ENCODE measurements around the gene CRAT. TPM values are rescaled to one million over a fixed set of nuclear protein-coding genes. Genes with fewer than 3 reads are reported as not detected.
A peak's percentile ranks its signal among the peaks of the same experiment; 100 is the strongest.

The CRAT gene
- total RNA-seq, 3 donors from 2014 or later, result 62.0 to 86.5 (median 71.2) TPM

DNA sequence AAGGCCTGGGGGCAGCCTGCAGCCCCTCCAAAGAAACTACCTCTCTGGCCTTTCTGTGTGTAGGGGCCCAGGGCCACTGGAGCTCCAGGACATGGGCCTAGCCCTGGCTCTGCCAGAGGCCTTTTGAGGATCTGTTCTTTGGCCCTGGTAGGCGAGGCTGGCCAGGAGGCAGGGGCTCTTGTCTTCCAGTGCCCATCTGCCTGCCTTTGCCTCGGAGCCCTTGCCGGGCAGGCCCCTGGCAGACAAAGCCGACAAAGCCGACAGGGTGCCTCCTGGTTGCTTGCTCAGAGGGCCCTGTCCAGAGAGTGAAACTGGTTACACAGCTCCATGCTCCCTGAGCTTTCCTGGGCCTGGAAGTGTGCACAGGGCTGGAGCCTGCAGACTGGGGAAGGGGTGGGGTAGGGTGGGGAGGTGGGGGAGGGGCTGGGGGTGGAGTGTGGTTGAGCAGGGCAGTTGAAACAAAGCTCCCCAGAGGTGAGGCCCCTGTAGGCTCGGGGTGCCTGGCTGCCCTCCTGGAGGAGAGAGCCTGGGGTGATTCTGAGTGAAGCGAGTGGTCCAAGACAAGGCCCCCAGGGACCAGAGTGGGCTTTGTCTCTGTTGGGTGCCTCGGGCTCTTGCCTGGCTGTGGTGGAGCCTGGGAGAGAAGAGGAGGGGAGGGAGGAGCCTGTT lies 29.9 kb upstream of the CRAT start:
- Histone ChIP-seq H3K4me3 (no peak overlapping the region), H3K4me1 (ENCODE audit: low read depth) (peaks cover 48% of the 10 kb centered on the region), H3K36me3 (ENCODE audit: low read depth) (no peaks in the 10 kb centered on the region), H3K9me3 (no peaks in the 10 kb centered on the region)
- intact Hi-C loops (cut with DNase I, micrococcal nuclease), result no loop called here
- TF ChIP-seq, protein P1, sequence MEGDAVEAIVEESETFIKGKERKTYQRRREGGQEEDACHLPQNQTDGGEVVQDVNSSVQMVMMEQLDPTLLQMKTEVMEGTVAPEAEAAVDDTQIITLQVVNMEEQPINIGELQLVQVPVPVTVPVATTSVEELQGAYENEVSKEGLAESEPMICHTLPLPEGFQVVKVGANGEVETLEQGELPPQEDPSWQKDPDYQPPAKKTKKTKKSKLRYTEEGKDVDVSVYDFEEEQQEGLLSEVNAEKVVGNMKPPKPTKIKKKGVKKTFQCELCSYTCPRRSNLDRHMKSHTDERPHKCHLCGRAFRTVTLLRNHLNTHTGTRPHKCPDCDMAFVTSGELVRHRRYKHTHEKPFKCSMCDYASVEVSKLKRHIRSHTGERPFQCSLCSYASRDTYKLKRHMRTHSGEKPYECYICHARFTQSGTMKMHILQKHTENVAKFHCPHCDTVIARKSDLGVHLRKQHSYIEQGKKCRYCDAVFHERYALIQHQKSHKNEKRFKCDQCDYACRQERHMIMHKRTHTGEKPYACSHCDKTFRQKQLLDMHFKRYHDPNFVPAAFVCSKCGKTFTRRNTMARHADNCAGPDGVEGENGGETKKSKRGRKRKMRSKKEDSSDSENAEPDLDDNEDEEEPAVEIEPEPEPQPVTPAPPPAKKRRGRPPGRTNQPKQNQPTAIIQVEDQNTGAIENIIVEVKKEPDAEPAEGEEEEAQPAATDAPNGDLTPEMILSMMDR (IDR thresholded peaks at IDR 0.05), result no peak
- ATAC-seq (peak; percentile 53), DNase-seq (peak; percentile 63 to 73 (median 73))

DNA sequence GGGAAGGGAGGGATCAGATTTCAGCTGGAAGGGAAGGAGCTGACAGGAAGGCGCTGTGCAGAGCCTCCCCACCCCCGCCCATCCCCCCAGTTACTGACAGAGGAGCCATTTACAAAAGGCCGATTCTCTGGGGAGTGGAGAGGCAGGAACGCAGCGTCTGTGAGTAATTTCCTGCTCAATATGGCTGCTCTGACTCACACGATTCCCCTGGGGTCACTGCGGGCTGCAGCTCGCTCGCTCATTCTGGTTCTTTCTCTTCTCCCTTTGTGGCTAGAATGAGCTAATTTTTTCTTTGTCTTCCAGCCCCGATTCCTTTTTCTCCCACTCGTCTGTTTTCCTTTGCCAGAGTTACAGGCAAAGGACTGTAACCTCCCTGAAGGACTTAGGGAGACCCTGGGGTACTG lies 29.4 kb upstream of the CRAT start:
- TF ChIP-seq, protein P1 (IDR thresholded peaks at IDR 0.05), result no peak
- ATAC-seq, result peak; percentile 85
- H3K4me1 ChIP-seq (ENCODE audit: low read depth), result peaks cover 43% of the 10 kb centered on the region
- no peaks in the 10 kb centered on the region for H3K36me3 ChIP-seq (ENCODE audit: low read depth)
- intact Hi-C loops (cut with DNase I, micrococcal nuclease), result loop anchor here (5.0 to 10.0 kb wide), 3 partner anchors 115 to 635 kb away; no protein-coding TSS in a partner anchor
- H3K4me3 ChIP-seq, result no peak overlapping the region
- no peaks in the 10 kb centered on the region for H3K9me3 ChIP-seq
- peak; percentile 79 to 89 (median 89) for DNase-seq

DNA sequence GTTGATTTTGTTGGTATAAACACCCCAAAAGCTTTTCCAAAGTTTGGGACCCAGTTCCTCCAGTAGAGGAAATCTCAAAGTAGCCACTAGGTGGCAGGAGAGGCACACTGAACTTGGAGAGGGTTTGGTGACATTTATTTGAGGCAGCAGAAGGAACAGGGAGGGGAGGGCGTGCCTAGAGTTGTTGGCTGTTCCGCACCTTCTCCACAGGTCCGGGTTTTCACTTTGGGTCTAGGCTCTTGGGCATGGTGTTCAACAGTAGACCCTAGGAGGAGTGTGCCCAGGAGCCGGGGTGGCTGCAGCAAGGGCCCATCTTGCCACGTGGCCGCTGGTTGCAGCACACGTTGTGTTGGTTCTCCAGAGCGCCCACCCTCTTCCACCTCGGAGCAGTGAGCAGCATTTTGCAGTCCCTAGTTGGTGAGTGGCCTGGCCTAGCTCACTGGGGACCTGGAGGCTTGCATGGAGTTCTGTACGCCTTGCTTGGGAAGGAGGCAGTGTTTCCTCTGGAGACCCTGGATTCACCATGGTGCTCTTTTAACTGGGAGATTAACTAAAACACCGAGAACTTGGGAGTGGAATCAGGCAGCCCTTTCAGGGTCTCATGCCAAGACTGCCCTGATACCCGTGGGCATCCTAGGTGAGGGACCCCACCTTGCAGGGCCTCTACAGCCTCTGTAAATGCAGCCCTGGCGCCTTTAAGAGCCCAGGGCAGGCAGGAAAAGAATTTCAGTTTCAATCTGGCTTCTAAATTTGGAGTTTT lies 28.8 kb upstream of the CRAT start:
- no peaks in the 10 kb centered on the region for H3K9me3 ChIP-seq
- DNase-seq (peak; percentile 71 to 93 (median 72)), ATAC-seq (peak; percentile 78)
- H3K36me3 ChIP-seq (ENCODE audit: low read depth), result no peaks in the 10 kb centered on the region
- no peak overlapping the region for H3K4me3 ChIP-seq
- intact Hi-C loops (cut with DNase I, micrococcal nuclease), result loop anchor here (5.0 to 10.0 kb wide), 3 partner anchors 115 to 635 kb away; no protein-coding TSS in a partner anchor
- TF ChIP-seq, protein P1 (IDR thresholded peaks at IDR 0.05), result peak; percentile 68
- peaks cover 43% of the 10 kb centered on the region for H3K4me1 ChIP-seq (ENCODE audit: low read depth)

DNA sequence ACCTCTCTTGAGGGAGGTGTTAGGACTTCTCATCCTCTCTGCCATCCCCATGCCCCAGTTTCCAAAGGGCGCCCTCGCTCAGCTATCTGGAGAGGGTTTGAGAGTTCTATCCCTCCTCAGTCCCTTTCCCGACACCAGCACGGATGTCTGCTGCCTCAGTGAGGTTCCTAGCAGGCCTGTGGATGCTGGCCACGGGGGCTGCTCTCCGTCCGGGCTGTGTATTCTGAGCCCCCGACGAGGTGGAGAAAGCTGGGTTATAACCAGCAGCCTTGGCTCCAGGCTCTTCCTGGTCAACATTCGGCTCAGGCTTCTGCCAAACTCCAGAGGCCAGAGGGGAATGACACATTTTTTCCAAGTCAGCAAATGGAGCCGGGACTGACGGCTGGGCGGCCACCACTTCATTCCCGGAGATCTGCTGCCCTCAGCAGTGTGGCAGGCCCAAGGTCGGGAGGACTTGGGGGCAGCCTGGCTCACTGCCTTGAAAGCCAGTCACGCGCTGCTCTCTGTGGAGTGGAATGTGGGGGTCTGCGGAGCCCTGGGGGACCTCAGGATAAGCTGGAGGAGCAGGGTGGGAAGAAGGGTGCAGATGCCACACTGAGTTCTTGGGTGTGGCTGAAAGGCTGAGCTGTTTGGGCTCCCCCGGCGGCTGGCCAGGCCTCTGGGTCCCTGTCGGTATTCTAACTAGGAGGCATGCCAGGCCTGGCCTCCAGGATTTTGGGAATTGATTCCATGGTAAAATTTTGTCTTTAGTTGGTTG lies 28.1 kb upstream of the CRAT start:
- TF ChIP-seq, protein P1 (IDR thresholded peaks at IDR 0.05), result no peak
- no peak for ATAC-seq
- H3K9me3 ChIP-seq, result no peaks in the 10 kb centered on the region
- H3K4me3 ChIP-seq, result no peak overlapping the region
- intact Hi-C loops (cut with DNase I, micrococcal nuclease), result loop anchor here (5.0 to 10.0 kb wide), 3 partner anchors 116 to 636 kb away; no protein-coding TSS in a partner anchor
- DNase-seq, result peak in 2 of 3 donors; percentile 51 to 73
- H3K4me1 ChIP-seq (ENCODE audit: low read depth), result peaks cover 39% of the 10 kb centered on the region
- no peaks in the 10 kb centered on the region for H3K36me3 ChIP-seq (ENCODE audit: low read depth)

DNA sequence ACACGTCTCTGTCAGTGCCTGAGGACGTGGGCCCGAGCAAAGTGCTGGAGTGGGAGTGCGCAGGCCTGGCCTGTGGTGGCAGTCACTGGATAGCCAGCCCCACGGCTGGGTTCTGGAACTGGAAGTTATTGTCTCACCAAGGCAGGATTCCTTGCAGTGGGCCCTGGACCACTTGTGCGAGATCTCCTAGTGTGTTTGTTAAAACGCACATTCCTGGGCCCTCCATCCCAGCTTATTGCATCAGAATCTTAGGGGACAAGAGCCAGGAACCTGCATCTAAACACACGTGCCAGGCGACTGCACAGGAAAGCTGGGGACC lies 27.5 kb upstream of the CRAT start:
- TF ChIP-seq, protein P1 (IDR thresholded peaks at IDR 0.05), result no peak
- Histone ChIP-seq H3K36me3 (ENCODE audit: low read depth) (no peaks in the 10 kb centered on the region), H3K9me3 (no peaks in the 10 kb centered on the region), H3K4me1 (ENCODE audit: low read depth) (peaks cover 33% of the 10 kb centered on the region), H3K4me3 (no peak overlapping the region)
- intact Hi-C loops (cut with DNase I, micrococcal nuclease), result loop anchor here (5.0 to 10.0 kb wide), 3 partner anchors 117 to 637 kb away; no protein-coding TSS in a partner anchor
- DNase-seq (no peak), ATAC-seq (no peak)
